Skin epidermis (tissue), 12 donors: ENCODE data around the gene TMIE.
"Not testable (repeated sequence)": the region's sequence is repeated elsewhere in the genome, so short reads cannot be mapped to it uniquely, and the experiment has no call there.

Experiments used
- H3K27ac ChIP-seq, 21 experiments: fragments of 200-600 bp; sonication (generic) in 11 of 21; one replicate each; pipeline ENCODE4 v1.5.0; 2020; ENCODE audit warnings: mild to moderate bottlenecking in 3 of 21, inconsistent platforms in 2 of 21, moderate library complexity in 2 of 21
- H3K4me3 ChIP-seq, 7 experiments: fragments of 200-600 bp; sonication (generic) in 2 of 7; one replicate each; pipeline ENCODE4 v1.5.0; 2020; ENCODE audit warnings: inconsistent platforms in 2 of 7, mild to moderate bottlenecking in 2 of 7, moderate library complexity in 1 of 7

Gene TMIE

DNA sequence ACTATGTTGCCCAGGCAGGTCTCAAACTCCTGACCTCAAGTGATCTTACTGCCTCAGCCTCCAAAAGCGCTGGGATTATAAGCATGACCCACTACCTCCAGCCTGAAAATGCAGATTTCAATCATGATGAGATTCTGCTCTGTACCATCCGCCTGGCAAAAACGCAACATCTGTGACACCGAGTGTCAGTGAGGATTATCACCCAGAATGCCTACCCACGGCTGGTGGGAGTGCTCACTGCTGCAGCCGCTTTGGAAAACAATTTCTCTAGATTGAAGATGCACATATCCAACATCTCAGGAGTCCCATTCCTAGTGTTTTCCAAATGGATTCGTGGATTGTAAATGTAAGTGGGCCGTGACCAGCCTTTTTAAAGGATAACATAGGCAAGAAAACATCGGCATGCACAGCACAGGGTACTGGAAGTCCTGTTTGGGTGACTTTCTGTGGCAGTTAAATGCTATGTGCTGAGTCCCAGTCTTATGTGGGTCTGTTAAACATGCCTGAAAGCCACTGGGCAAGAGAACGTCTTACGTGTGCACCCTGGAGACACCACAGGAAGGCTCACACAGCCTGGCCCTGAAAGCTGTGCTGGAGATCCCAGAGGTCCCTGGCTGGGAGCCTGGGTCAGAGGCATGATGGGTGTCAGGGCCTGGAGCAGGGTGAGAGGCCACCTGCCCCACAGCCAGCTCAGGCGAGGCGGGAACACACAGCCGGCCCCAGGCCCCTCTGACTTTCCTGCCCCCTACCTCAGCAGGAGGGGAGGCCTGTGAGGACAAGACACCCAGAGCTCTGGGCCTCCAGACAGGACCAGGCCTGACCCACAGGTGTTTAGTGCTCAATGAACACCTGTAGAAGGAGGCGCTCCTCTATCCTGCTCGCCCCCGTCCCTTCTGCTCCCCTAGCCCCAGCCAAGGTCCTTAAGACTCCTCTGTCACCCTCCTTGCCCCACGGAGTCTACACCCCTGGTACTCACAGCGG is 15.6 kb downstream of the TMIE start:
- Histone ChIP-seq H3K27ac (no peak overlapping the region), H3K4me3 (no peak overlapping the region)

GRCh38 chr3:46717447-46718231 is 16.4 kb downstream of the TMIE start, which contains the start of gene PRSS50:
Gene PRSS50, minus strand, starts transcription at chr3:46717869. Its CDS starts 45 bp downstream, at chr3:46717824.
- no peak within 1 kb of the TSS for H3K27ac ChIP-seq
- H3K4me3 ChIP-seq, result no peak within 1 kb of the TSS

DNA sequence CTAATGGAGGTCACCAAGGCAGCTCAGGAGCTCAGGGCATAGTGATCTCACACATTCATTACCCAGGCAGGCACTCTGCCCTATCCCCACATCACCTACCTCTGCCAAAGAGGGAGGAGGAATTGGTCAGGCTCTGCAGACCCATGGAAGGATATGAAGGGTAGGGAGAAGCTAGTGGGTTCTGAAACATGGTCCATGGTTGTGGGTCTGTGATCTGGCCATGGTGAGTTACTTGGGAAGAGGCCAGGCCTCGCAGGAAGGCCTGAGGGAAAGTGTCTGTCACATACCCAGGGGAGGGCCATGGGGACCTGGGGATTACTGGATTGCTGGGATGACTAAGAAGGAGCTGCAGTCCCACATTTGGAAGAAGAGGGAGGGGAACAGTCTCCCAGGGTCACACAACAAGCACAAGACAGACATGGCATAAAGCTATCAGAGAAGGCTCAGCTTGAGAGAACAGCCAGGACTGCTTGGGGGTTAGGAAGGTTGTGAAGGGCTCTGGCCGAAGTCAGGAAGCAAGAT is 17.9 kb downstream of the TMIE start:
- Histone ChIP-seq H3K4me3 (no peak overlapping the region), H3K27ac (no peak overlapping the region)

GRCh38 chr3:46719735-46720271 is 18.6 kb downstream of the TMIE start:
- H3K4me3 ChIP-seq, result no peak overlapping the region
- H3K27ac ChIP-seq, result no peak overlapping the region

GRCh38 chr3:46721009-46721408 is 19.8 kb downstream of the TMIE start:
- Histone ChIP-seq H3K27ac (no peak overlapping the region), H3K4me3 (no peak overlapping the region)

DNA sequence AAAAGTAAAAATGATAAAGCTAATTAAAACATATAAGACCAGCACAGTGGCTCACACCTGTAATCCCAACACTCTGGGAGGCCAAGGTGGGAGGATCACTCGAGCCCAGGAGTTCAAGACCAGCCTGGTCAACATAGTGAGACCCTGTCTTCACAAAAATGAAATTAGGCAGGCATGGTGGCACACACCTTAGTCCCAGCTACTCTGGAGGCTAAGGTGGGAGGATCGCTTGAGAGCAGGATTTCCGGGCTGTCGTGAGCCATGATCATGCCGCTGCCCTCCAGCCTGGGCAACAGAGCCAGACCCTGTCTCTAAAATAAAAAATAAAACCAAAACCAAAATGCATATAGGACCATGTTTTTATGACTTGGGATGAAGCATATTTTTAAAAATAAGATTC is 21.3 kb downstream of the TMIE start:
- no peak overlapping the region for H3K27ac ChIP-seq
- H3K4me3 ChIP-seq, result no peak overlapping the region

DNA sequence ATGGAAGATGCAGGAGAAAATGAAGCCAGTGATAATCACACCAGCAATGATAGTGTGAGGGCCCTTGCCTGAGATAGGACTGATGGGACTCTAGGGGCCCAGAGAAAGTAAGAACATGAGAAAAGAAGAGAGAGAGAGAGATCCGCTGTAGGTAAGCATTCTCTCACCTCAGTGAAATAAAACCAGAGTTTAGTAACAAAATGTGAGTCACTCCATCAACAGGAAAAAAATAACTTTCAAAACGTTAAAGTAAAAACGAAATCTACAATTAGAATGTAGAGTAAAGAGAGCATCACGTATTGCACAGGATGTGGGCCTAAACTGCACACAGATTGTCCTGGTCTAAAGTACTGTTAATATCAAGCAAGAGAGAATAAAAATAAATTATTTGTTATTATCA is 23.2 kb downstream of the TMIE start:
- Histone ChIP-seq H3K27ac (no peak overlapping the region), H3K4me3 (no peak overlapping the region)

DNA sequence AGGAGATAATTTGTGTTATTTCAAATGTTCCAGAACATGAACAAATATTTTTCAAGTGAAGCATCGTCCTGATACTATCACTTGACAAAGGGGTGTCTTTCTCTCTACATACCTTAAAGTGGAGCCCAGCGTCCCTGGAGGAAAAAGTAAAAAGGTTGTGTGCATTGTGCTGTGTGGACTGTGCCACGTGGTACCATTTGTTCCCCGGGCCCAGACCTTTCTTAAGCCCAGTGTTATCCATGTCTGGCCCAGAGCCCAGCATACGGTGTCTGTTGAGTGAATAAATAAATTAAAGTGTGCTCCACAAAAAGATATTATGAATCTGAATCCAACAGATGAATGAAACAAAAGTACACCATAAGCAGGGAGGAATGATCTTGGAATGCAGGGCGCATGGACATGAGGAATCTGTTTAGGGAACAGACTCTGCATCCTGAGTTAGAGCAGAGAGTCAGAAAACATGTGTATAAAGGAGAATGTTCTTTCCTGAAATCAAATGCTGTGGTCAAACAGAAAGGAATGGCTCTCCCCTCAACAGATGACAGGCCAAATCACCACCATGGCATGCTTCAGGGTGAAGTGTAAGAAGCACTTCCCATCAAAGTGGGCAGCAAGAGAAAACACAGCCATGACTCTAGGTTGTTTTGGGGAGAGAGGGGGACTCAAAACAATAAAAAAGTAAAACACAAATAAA is 24.6 kb downstream of the TMIE start:
- H3K27ac ChIP-seq, result no peak overlapping the region
- no peak overlapping the region for H3K4me3 ChIP-seq

DNA sequence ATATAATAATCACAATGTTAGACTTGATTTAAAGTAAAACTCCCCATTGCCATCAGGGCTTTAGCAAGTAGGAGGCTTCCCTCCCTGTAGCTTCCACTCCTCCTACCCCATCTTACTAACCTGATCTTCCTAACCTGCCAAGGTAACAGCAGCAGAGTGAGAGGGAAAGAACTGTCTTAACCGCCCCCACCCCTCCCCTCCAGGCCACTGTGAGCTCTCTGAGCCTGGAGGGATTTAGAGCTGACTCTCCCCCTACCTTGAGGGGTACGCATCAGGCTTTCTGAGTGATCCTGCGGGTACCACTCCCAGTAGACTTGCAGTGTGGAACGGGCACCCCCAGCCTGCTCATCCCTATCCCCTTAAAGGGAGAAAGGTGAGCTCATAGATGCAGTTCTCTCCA is 27.8 kb downstream of the TMIE start:
- no peak overlapping the region for H3K4me3 ChIP-seq
- no peak overlapping the region for H3K27ac ChIP-seq

DNA sequence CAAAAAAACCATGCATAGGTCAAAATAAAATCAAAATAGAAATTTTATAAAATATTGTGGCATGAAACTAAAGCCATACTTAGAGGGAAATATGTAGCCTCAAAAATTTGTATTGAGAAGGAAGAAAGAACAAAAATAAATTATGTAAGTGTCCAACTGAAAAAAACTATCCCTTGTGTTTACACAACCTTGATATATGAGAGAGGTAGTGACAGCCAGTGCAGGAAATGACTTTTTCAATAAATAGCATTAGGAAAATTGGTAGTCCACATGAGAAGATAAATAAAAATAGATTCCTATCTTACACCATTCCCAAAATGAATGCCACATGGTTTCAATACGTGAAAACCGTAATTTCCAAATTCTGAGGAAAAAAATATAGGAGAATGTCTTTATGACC is 29.6 kb downstream of the TMIE start:
- Histone ChIP-seq H3K4me3 (no peak overlapping the region), H3K27ac (no peak overlapping the region)

- Histone ChIP-seq H3K4me3 (no peak overlapping the region), H3K27ac (no peak overlapping the region)
These were observed 30.6 kb downstream of the TMIE start for GRCh38 chr3:46731795-46732194.

- no peak overlapping the region for H3K4me3 ChIP-seq
- H3K27ac ChIP-seq, result no peak overlapping the region
These were observed 32.0 kb downstream of the TMIE start for GRCh38 chr3:46733026-46733800.

DNA sequence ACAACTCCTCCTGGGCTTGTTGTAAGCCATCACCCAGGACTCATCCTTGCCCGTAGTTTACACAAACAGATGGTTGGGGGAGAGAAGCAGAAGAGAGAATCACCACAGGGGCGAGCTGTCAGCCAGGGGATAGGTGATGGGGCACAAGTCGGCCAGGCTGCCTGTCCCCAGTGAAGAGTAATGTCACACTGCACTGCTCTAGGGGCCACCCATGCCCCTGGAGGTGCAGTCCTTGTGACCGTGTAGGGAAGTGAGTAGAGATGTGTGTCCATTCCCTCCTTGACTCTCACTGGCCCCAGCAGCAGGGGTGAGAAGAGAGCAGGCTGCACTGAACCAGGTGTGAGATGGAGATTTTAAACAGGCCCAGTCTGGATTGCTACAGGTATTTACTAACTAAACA is 33.6 kb downstream of the TMIE start:
- H3K4me3 ChIP-seq, result no peak overlapping the region
- H3K27ac ChIP-seq, result no peak overlapping the region

GRCh38 chr3:46736006-46736872 is 35.0 kb downstream of the TMIE start:
- no peak overlapping the region for H3K27ac ChIP-seq
- no peak overlapping the region for H3K4me3 ChIP-seq

GRCh38 chr3:46737329-46737731 is 36.1 kb downstream of the TMIE start:
- Histone ChIP-seq H3K4me3 (no peak overlapping the region), H3K27ac (no peak overlapping the region)

DNA sequence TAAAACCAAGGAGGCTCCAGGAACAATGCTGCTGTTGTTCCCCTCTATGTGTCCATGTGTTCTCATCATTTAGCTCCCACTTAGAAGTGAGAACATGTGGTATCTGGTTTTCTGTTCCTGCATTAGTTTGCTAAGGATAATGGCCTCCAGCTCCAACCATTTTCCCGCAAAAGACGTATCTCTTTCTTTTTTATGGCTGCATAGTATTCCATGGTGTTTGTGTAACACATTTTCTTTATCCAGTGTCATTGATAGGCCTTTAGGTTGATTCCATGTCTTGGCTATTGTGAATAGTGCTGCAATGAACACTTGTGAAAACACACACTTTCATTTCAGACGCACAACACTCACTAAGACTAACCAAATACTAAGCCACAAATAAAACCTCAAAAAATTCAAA is 38.4 kb downstream of the TMIE start:
- H3K27ac ChIP-seq, H3K4me3 ChIP-seq: not testable (repeated sequence)

- no peak overlapping the region for H3K27ac ChIP-seq
- no peak overlapping the region for H3K4me3 ChIP-seq
These were observed 41.9 kb downstream of the TMIE start for GRCh38 chr3:46742992-46743585.

- Histone ChIP-seq H3K27ac (no peak overlapping the region), H3K4me3 (no peak overlapping the region)
These were observed 45.5 kb downstream of the TMIE start for GRCh38 chr3:46746711-46747110.
